HEK293 (cell line): ENCODE data around the gene IGBP1.

ENCODE experiments used
- CTCF ChIA-PET: fragments of 350-600 bp; formaldehyde crosslinking; extraction: SDS; loops from one replicate; lab custom pipeline; 2021; ENCODE audit warnings: antibody characterized with exemption; lab: Yijun Ruan, JAX
- POLR2A ChIA-PET: fragments of 300-600 bp; formaldehyde crosslinking; extraction: SDS; loops from one replicate; lab custom pipeline; 2020; ENCODE audit warnings: antibody characterized with exemption, inconsistent platforms; lab: Yijun Ruan, JAX
- H3K27ac ChIP-seq: fragments of 200-500 bp; sonication (Bioruptor generic); 2 replicates; pipeline ENCODE4 v1.5.1; 2014; ENCODE audit warnings: low read depth, low read length, control low read depth, inconsistent platforms; ENCODE audit errors: extremely low read depth
- H3K36me3 ChIP-seq, 2 experiments: fragments of 200-500 bp in 1 of 2; sonication (Bioruptor generic) in 1 of 2; 1 replicate in 1 of 2; 2 replicates in 1 of 2; pipeline ENCODE4 v1.5.1; 2014 to 2017; ENCODE audit warnings: inconsistent platforms in 2 of 2, low read length in 2 of 2; ENCODE audit not compliant: control insufficient read depth in 2 of 2, insufficient read depth in 1 of 2
- H3K4me1 ChIP-seq: fragments of 200-500 bp; sonication (Bioruptor generic); 2 replicates; pipeline ENCODE4 v1.5.1; 2014; ENCODE audit warnings: mild to moderate bottlenecking, low read length, inconsistent platforms; ENCODE audit not compliant: control insufficient read depth, insufficient read depth
- H3K4me3 ChIP-seq: 2 replicates; pipeline ENCODE4 v1.5.1; 2011; ENCODE audit warnings: low read depth, mild to moderate bottlenecking, control low read depth, low read length, moderate library complexity
- H3K9me3 ChIP-seq: fragments of 200-500 bp; sonication (Bioruptor generic); 2 replicates; pipeline ENCODE4 v1.5.1; 2014; ENCODE audit warnings: low read depth, low read length, inconsistent platforms; ENCODE audit not compliant: control insufficient read depth, insufficient read depth
- AEBP2 ChIP-seq: fragments of 450-650 bp; formaldehyde crosslinking; IDR thresholded peaks from 2 replicates; pipeline ENCODE4 v1.5.1; 2016; ENCODE audit warnings: missing biosample characterization, missing genetic modification characterization, borderline replicate concordance
- BCL6B ChIP-seq: fragments of 450-650 bp; formaldehyde crosslinking; IDR thresholded peaks from 2 replicates; pipeline ENCODE4 v1.5.1; 2017; ENCODE audit warnings: missing biosample characterization, missing genetic modification characterization
- CTCF ChIP-seq: fragments of 450-650 bp; formaldehyde crosslinking; IDR thresholded peaks from 2 replicates; pipeline ENCODE4 v1.5.1; 2016; ENCODE audit warnings: missing biosample characterization, missing genetic modification characterization
- GLI4 ChIP-seq: fragments of 450-650 bp; formaldehyde crosslinking; IDR thresholded peaks from 2 replicates; pipeline ENCODE4 v1.5.1; 2016; ENCODE audit warnings: missing biosample characterization, missing genetic modification characterization
- KLF10 ChIP-seq: fragments of 450-650 bp; IDR thresholded peaks from 2 replicates; pipeline ENCODE4 v1.5.1; 2018; ENCODE audit warnings: missing biosample characterization, mild to moderate bottlenecking, missing genetic modification characterization
- MYNN ChIP-seq: fragments of 450-650 bp; formaldehyde crosslinking; IDR thresholded peaks from 2 replicates; pipeline ENCODE4 v1.5.1; 2016; ENCODE audit warnings: missing biosample characterization, missing genetic modification characterization, borderline replicate concordance
- PRDM2 ChIP-seq: fragments of 450-650 bp; formaldehyde crosslinking; IDR thresholded peaks from 2 replicates; pipeline ENCODE4 v1.5.1; 2016; ENCODE audit warnings: missing biosample characterization, missing genetic modification characterization, borderline replicate concordance
- ZBTB20 ChIP-seq: fragments of 450-650 bp; formaldehyde crosslinking; IDR thresholded peaks from 2 replicates; pipeline ENCODE4 v1.5.1; 2016; ENCODE audit warnings: missing biosample characterization, missing genetic modification characterization
- ZNF133 ChIP-seq: fragments of 450-650 bp; formaldehyde crosslinking; IDR thresholded peaks from 2 replicates; pipeline ENCODE4 v1.5.1; 2016; ENCODE audit warnings: missing biosample characterization, missing genetic modification characterization
- ZNF26 ChIP-seq: fragments of 450-650 bp; formaldehyde crosslinking; IDR thresholded peaks from 2 replicates; pipeline ENCODE4 v1.5.1; 2016; ENCODE audit warnings: missing biosample characterization, missing genetic modification characterization
- ZNF274 ChIP-seq, 2 experiments: fragments of 200-500 bp in 1 of 2; fragments of 450-650 bp in 1 of 2; sonication (Bioruptor generic) in 1 of 2; formaldehyde crosslinking in 1 of 2; IDR thresholded peaks; 2 replicates each; pipeline versions ENCODE4 v1.5.1 to v1.6.1; 2014 to 2016; ENCODE audit warnings: borderline replicate concordance in 1 of 2, inconsistent platforms in 1 of 2, low read length in 1 of 2, missing biosample characterization in 1 of 2, missing genetic modification characterization in 1 of 2
- ZNF362 ChIP-seq: fragments of 450-650 bp; formaldehyde crosslinking; IDR thresholded peaks from 2 replicates; pipeline ENCODE4 v1.5.1; 2016; ENCODE audit warnings: missing biosample characterization, missing genetic modification characterization
- ZNF433 ChIP-seq: fragments of 450-650 bp; formaldehyde crosslinking; IDR thresholded peaks from 2 replicates; pipeline ENCODE4 v1.5.1; 2016; ENCODE audit warnings: missing biosample characterization, missing genetic modification characterization, low read depth
- ZNF501 ChIP-seq: fragments of 450-650 bp; formaldehyde crosslinking; IDR thresholded peaks from 2 replicates; pipeline ENCODE4 v1.5.1; 2016; ENCODE audit warnings: missing biosample characterization, missing genetic modification characterization
- ZNF623 ChIP-seq: fragments of 450-650 bp; formaldehyde crosslinking; IDR thresholded peaks from 2 replicates; pipeline ENCODE4 v1.5.1; 2016; ENCODE audit warnings: missing biosample characterization, missing genetic modification characterization
- ZNF704 ChIP-seq: fragments of 450-650 bp; formaldehyde crosslinking; IDR thresholded peaks from 2 replicates; pipeline ENCODE4 v1.5.1; 2016; ENCODE audit warnings: missing biosample characterization, missing genetic modification characterization
- ZNF707 ChIP-seq: fragments of 450-650 bp; formaldehyde crosslinking; IDR thresholded peaks from 2 replicates; pipeline ENCODE4 v1.5.1; 2016; ENCODE audit warnings: missing biosample characterization, missing genetic modification characterization
- ZNF791 ChIP-seq: fragments of 450-650 bp; formaldehyde crosslinking; IDR thresholded peaks from 2 replicates; pipeline ENCODE4 v1.5.1; 2016; ENCODE audit warnings: missing biosample characterization, missing genetic modification characterization
- ZNF843 ChIP-seq: fragments of 450-650 bp; formaldehyde crosslinking; IDR thresholded peaks from 2 replicates; pipeline ENCODE4 v1.5.1; 2016; ENCODE audit warnings: missing biosample characterization, missing genetic modification characterization
- ZSCAN16 ChIP-seq: fragments of 450-650 bp; formaldehyde crosslinking; IDR thresholded peaks from 2 replicates; pipeline ENCODE4 v1.5.1; 2016; ENCODE audit warnings: missing biosample characterization, missing genetic modification characterization
- ZSCAN23 ChIP-seq: fragments of 450-650 bp; formaldehyde crosslinking; IDR thresholded peaks from 2 replicates; pipeline ENCODE4 v1.5.1; 2016; ENCODE audit warnings: missing biosample characterization, missing genetic modification characterization

IGBP1 gene

GRCh38 chrX:70096052-70096451 is 37.2 kb upstream of the IGBP1 start:
- Histone ChIP-seq H3K27ac (no peak overlapping the region), H3K36me3 (no peaks in the 10 kb centered on the region), H3K4me3 (no peak overlapping the region), H3K4me1 (no peaks in the 10 kb centered on the region), H3K9me3 (peaks cover 2% of the 10 kb centered on the region; the same call in 1 of the 2 replicates)
- CTCF ChIA-PET = interaction anchor here (0.6 to 4.4 kb wide), 29 partner anchors 8 to 672 kb away, joined by 3 to 81 read pairs (median 4); no protein-coding TSS in a partner anchor
- TF ChIP-seq ZNF501 = no peak
- TF ChIP-seq ZSCAN16 = no peak
- no peak for TF ChIP-seq MYNN
- no peak for TF ChIP-seq ZNF26 (tag by site-specific recombination)
- TF ChIP-seq ZNF843 (tag by site-specific recombination) = no peak
- TF ChIP-seq BCL6B (tag by site-specific recombination) = no peak
- no peak for TF ChIP-seq ZNF623
- TF ChIP-seq ZNF274 (IDR thresholded peaks at IDR 0.05; ENCODE audit: low read length) = no peak
- no peak for TF ChIP-seq ZNF274 (tag by site-specific recombination; IDR thresholded peaks at IDR 0.05; ENCODE audit: borderline replicate concordance)
- no peak for TF ChIP-seq ZNF133 (tag by site-specific recombination)
- no peak for TF ChIP-seq ZBTB20 (tag by site-specific recombination)
- POLR2A ChIA-PET = no interaction called here

GRCh38 chrX:70105229-70105628 is 28.0 kb upstream of the IGBP1 start:
- ChIA-PET POLR2A (no interaction called here), CTCF (interaction anchor here (1.0 to 1.5 kb wide), 3 partner anchors 9 to 72 kb away, joined by 3 to 4 read pairs (median 3); partner anchors contain the start of gene IGBP1)
- no peaks in the 10 kb centered on the region for H3K36me3 ChIP-seq
- H3K4me3 ChIP-seq = no peak overlapping the region
- no peaks in the 10 kb centered on the region for H3K9me3 ChIP-seq
- H3K4me1 ChIP-seq = no peaks in the 10 kb centered on the region
- no peak overlapping the region for H3K27ac ChIP-seq
- no peak for TF ChIP-seq ZSCAN23 (tag by site-specific recombination)
- no peak for TF ChIP-seq ZNF843 (tag by site-specific recombination)
- no peak for TF ChIP-seq GLI4 (tag by site-specific recombination)
- TF ChIP-seq ZNF704 = no peak
- TF ChIP-seq KLF10 (tag by site-specific recombination) = no peak
- no peak for TF ChIP-seq ZNF791
- no peak for TF ChIP-seq AEBP2
- TF ChIP-seq CTCF = no peak
- TF ChIP-seq ZNF707 (tag by site-specific recombination) = no peak
- no peak for TF ChIP-seq ZNF433 (tag by site-specific recombination)
- TF ChIP-seq PRDM2 (tag by site-specific recombination) = no peak
- no peak for TF ChIP-seq ZNF362 (tag by site-specific recombination)
